Measurements from ENCODE around the gene AGBL4.
"Not testable (repeated sequence)": the region's sequence is repeated elsewhere in the genome, so short reads cannot be mapped to it uniquely, and the experiment has no call there.

Gene AGBL4

DNA sequence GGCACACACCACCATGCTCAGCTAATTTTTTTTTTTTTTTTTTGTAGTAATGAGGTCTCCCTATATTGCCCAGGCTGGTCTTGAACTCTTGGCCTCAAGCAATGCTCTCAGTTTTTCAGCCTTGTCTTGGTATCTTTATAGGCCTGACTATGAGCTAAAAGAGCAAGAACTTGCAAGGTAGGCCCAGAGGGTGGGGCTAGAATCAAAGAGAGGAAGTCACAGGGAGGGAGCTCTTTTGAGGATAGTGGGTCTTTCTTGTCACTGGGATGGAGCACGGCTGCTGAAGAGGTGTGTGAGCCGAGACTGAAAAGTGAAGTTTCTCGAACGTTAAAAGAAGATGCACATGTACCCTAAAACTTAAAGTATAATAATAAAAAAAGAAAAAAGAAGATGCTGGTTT, 987.1 kb downstream of the AGBL4 start:
- DNase-seq (ENCODE audit: low read depth), result no peak

DNA sequence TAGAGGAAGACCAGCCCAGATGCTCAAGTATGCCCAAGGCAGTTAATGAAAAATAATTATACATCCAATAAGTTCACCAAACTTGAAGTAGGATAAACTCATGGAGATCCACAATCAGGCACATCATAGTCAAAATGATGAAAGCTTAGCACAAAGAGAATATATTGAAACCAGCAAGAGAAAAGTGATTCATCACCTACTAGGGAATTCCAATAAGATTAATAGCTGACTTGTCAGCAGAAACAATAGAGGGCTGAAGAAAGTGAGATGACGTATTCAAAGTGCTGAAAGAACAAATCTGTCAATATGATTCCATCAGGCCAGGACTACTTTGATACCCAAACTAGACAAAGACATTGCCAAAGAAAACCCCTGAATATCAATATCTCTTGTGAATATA, 995.4 kb downstream of the AGBL4 start:
- DNase-seq (ENCODE audit: low read depth), result no peak

DNA sequence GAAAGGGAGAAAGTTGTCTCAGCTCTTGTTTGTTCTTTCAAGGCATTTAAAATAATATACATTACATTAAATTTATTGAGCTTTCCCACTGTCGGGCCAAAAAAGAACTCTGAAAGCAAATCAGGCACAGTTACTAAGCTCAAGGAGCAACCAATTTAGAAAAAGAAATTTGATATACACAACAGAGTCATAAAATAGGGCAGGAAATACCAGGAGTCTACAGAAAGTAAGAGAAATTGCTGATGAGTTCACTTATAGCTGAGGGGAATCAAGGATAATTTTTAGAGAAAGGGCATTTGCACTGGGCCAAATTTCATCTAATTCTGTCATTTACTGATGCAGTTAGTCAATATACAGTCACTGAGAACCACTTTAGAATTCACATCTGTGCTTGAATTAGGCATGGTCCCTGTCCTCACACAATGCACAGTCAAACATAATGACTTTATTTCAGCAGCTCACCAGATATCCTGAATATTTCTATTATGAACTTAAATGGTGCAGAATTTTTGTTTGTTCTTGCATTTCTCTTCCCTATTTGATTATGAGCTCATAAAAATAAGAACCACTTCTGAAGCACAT, 997.4 kb downstream of the AGBL4 start:
- DNase-seq (ENCODE audit: low read depth), result no peak

DNA sequence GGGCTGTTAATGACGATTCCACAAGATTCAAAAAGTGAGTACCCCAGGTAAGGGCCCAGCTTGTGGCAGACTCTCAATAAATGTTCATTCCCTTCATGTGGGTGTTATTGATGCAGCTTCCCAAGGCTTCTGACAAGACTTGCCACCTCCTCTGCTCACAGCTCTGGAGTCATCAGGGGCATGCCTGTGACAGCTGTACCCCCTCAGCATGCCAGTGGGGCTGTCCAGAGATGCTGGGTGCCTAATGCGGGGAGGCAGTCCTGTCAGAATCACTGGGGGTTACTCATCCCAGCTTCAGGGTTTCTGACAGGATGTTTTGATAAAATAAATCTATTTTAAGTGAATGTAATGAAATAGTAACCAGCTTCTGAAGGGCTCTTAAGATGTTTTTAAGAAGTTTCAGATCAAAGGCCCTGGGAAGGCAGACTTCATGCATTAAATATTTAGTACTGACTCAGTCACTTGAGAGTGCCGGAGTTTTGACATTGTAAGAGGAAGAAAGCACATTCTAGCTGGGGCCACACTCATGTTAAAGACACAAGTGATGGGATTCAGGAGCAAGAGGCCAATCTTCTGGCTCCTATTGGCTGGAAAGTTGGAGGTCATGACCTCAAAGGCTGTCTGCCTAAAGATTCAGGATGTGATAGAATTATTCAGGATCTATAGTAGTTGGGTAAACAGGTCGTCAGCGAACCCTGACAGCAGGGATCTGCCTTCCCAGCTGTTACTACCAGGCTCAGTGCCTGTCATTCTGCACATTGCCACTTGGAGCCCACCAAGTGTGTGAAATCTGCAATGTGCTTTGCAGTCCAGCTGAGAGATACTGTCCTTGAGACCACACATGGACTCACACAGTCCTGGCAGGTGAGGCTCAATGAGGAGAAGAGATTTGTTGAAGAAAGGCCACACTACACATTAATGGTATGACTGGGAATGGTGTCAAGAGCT, 1007.5 kb downstream of the AGBL4 start:
- no peak for DNase-seq (ENCODE audit: low read depth)

DNA sequence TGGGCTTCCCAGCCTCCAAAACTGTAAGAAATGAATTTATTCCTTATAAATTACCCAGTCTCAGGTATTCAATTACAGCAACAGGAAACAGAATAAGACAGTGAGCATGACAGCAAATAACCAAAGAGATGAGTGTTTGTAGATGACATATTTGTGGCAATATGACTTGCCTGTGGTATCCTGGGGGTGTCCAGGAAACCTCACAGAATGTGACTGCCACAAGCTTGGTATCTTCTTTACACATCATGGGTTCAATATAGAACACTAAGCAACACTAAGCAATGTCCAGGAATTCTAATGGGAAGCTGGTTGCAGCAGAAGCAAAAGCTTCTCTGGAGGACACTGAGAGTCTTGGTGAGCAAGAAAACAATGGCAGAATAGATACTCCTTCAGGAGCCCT, 1010.7 kb downstream of the AGBL4 start:
- no peak for DNase-seq (ENCODE audit: low read depth)

DNA sequence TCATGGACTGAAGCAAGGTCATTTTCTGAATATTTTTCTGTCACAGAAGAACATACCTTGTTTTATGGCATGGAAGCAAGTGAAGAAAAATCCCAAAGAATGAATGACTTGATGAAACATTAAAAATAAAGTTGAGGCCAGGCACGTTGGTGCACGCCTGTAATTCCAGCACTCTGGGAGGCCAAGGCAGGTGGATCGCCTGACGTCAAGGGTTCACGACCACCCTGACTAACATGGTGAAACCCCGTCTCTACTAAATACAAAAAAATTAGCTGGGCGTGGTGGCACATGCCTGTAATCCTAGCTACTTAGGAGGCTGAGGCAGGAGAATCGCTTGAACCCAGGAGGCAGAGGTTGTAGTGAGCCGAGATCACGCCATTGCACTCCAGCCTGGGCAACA, 1020.8 kb downstream of the AGBL4 start:
- not testable (repeated sequence) for DNase-seq (ENCODE audit: low read depth)

DNA sequence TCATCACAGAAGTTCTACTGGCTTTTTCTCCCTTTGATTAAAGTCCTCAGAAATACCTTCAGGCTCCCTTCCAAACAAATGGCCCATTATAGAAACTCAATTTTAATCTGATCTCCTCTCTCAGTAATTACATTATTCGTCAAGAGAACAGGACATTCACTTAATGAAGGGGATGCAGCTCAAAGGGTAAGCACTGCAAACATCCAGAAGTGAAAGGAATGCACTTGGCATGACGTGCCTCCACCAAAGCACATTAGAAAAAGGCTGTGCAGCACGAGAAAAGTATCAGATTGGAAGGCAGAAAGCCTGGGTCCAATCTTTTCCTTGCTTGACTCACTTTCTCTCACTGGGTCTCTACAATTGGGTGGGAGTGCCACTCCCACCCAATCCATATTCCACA, 1024.4 kb downstream of the AGBL4 start:
- DNase-seq (ENCODE audit: low read depth), result no peak

DNA sequence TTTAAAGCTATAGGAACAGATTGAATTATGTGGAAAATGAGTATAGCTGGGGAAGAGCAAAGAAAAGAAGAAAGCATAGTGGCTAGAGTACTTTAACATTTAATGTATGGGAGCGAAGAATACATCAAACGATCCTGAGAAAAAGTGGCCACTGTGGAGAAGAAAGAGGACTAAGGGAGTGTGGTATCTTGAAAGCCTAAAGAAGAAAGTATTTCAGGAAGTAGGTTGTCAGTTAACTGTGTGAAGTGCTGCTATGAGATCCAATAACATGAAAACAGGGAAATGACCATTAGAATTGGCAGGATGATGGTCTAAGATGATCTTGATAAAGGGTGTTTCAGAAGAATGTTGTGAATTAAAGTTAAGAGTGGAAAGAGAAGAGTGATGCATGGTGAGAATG, 1027.4 kb downstream of the AGBL4 start:
- DNase-seq (ENCODE audit: low read depth), result no peak

DNA sequence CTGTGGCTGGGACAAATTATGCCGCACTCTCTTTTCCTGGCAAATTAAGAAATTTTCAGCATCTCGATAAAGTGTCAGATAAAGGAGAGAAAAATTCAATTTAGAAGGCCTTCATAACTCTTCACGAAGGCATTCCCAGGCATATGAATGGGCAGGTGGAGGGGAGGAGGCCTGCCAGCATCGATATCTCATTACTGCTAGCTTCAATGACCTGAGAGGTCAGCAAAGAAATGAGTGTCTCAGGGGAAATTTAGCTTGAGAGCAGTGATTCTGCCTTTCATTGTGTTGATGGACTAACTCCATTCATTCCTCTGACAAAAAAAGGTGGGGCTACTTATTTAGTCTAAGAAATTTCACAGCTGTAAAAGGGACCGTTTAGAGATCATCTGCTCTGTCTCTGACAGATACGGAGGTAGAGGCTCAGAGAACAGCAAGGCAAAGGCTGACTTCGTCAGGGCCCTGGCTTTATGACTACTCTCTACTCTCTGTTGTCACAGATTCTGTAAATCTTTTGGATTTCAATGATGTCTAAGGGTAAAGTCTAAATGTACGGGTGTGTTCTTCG, 1035.0 kb downstream of the AGBL4 start:
- DNase-seq (ENCODE audit: low read depth), result no peak

DNA sequence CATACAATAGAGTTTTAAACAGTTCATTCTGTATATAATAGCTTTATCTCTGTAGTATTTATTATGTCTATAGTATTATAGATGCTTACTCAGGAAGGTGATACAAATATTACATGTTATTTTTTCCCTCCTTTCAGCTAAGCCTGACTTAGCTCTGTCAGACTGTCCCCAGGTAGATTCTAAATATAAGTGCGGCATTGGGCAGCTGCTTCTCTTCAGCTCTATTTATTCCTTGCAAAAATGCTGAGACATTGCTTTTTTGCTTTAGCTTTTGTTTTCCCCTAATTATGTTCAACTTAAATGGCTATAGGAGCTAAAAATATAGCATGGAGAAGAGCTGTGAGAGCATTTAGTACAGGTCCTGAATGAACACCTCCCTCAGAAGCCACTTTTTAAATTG, 1043.8 kb downstream of the AGBL4 start:
- no peak for DNase-seq (ENCODE audit: low read depth)

DNA sequence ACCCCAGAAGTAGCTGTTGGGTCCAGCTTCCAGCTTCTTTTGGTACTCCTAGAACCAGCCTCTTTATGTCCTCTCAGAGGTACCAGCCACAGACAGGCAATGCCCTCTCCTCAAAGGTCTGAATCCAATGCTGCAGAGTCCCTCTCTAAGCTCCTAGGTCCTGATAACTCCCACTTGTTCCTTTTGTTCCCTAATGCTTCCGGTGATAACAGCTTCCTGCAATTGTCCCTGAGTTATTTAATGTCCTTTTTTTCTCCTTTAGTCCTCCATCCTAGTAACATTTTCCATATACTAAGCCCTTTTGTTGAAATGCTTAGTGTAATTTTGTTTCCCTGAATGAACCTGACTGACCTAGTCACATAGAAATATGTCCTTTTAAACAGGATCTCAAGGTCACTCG, 1045.3 kb downstream of the AGBL4 start:
- no peak for DNase-seq (ENCODE audit: low read depth)

DNA sequence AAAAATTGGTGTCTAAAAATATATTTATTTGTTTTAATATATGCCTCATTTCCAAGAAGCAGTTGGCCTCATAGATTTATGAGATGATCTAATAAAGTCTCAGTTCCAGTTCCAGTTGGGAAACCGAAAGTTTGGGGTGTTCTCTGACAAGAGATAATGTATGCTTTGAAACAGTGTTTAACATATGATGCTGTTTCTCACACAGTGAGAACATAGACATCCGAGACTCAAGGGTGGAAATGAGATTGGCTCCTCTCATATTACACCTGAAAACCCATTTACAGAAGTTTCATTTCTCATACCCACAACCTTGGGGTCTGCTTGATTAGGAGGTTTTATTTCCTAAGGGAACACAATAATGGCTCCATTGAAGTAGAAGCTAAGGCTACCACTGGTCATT, 1046.5 kb downstream of the AGBL4 start:
- no peak for DNase-seq (ENCODE audit: low read depth)

DNA sequence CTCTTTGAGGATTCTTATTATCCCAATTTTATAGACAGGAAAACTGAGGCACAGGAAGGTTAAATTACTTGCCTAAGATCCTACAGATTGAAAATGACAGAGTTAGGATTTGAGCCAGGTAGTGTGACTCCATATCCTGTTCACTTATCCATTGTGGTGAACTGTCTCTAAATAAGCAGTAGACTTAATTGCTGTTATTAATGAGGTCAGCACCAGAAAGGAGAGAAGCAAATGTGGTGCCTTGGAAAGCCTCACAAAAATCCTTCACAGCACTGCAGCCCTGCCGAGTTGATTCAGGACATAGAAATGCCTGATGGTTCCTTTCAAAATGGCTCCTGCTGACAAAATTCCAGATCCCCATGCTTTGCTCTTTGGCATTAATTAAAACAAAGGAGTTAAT, 1053.8 kb downstream of the AGBL4 start:
- no peak for DNase-seq (ENCODE audit: low read depth)

DNA sequence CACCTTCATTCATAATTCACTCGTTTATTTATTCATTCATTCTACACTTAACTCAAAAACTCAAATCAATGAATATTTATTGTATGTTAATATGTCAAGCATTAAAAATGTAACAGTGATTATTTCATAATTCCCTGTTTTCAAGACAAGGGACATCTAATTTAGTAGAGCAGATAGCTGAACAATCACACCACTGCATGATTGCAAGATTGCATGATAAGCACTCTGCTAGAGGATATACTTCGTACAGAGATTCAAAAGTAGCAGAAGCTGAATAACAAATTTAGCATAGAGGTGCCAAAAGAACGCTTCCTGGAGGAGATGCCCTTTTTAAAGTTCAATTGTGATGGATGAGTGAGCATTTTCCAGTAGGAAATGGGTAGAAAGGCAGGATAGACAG, 1056.4 kb downstream of the AGBL4 start:
- no peak for DNase-seq (ENCODE audit: low read depth)

DNA sequence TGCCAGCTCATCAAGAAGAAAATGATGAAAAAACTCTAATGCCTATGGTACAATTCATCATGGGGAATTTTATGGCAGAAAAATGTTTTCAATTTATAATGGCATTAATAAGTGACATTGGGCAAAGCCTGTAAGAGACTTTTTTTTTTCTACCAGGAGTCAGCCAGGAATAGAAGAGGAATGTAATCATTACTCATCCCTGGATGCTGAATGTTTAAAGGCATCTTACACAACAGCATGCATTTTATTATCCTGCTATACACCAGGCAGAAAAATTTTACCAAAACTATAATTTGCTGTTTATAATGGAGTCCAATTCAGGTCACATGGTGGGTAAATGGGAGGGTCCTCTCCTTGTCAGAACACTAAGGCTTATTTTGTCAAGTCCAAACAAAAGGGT, 1057.2 kb downstream of the AGBL4 start:
- no peak for DNase-seq (ENCODE audit: low read depth)

DNA sequence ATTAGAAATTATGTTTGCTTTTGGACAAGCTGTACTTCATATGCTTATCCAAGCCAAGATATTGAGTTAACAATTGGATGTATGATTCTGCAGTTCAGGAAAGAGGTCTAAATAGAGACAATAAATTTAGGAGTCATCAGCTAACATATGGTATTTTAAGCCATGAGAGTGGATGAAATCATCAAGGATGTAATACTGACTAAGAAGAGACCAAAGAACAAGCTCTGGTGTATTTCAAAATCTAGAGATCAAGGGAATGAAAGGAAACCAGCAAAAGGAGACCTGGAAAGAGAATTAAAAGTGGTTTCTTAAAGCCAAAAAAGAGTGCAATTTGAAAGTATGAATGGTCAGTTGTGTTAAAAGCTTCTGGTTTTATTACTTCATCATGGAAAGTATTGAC, 1063.4 kb downstream of the AGBL4 start:
- no peak for DNase-seq (ENCODE audit: low read depth)

DNA sequence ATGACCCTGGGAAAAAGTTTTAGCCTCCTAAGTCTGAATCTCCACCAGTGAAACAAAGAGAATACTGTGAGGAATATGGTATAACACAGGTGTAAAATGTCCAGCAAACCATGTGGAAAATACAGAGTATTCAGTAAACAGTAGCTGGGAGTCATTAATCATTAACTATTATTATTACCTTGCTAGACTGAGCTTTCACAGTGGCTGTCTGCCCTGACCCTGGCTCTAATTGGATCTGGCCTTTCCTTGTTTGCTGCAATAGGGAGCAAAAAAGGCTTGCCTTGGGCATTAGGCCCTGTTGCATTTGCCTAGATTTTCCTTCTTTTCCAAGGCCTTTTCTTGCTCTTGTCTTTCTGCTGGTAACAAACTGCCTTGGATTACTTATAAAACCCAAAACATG, 1068.0 kb downstream of the AGBL4 start:
- no peak for DNase-seq (ENCODE audit: low read depth)

DNA sequence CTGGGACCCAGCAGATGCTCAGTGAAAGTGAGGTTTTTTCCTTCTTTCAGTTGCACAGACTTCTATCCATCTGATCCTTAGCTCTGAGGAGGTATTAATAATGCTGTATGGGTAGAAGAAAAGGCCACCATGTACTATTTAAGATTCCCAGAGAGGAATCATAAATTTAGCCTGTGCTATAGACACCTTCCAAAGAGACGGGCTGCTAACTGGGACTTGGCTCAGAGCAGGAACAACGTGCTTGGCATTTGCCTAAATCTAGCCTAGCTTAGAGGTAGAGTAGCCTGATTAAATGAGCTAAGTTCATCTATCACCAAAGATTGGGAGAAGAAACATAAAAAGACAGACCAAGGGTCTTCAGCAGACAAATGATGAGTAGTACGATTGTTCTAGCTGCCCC, 1070.1 kb downstream of the AGBL4 start:
- DNase-seq (ENCODE audit: low read depth), result no peak

DNA sequence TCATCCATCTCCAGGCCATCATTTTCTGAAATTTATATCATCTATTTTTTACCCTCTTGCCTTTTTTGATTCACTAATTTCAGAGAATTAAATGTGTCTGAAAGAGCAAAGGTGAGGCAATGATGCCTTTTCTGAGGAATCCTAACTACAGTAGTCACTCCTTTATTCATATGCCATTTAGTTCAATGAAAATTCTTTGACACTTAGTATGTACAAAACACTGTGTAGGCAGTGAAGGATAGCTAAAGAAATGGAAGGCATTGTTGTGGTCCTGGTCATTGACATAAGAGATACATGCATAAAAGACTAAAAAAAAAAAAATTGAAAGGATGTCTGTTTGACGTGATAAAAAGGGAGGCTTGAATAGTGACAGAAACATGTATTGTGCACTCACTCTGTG, 1075.2 kb downstream of the AGBL4 start:
- no peak for DNase-seq (ENCODE audit: low read depth)

DNA sequence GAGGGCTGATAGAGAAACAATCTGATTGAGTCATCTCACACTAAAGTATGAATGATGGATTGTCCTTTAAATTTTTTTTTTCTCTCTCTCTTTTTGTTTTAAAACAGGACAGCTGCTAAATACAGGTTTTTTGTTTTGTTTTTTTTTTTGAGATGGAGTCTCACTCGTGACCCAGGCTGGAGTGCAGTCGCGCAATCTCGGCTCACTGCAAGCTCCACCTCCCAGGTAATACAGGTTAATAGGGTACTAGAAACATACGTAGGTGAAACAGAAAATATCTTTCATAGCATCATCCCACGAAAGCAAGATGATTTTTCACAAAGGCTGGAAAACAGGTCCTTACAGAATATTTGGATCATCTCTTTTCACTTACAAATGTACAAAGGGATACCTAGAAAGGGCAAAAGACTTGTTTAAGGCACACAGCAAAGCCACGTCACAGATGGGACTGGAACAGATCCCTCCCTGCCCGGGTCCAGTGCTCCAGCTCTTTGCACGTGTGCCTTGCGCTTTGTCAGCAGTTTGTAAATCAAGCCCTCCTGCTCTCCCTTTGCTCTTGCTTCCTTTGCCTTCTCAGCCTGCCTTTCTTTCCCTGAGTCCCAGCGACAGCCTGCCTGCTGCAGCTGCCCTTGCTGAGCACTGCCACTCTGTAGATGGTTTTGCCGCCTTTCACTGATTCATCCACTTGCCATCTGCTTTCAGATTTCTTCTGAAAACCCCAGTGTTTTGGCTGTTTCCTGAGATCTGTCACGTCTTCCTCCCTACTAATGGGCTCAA, 1075.8 kb downstream of the AGBL4 start:
- no peak for DNase-seq (ENCODE audit: low read depth)

DNA sequence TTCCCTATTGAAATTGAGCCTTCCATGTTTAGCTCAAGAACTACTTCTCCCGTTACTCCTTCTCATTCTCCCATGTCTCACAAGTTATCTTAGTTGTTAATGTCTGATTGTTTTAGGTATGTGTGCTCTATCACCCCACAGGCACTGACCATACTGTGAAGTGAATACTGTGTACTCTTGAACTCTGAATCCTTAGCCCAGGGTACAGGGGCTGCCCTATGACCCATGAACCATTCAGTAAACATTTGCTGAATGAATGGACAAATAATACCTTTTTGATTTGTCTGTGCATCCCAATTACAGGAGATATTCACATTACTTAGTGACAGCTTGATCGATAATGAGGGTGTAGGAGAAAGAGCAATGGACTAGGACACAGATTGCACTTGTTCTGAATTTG, 1077.7 kb downstream of the AGBL4 start:
- no peak for DNase-seq (ENCODE audit: low read depth)

DNA sequence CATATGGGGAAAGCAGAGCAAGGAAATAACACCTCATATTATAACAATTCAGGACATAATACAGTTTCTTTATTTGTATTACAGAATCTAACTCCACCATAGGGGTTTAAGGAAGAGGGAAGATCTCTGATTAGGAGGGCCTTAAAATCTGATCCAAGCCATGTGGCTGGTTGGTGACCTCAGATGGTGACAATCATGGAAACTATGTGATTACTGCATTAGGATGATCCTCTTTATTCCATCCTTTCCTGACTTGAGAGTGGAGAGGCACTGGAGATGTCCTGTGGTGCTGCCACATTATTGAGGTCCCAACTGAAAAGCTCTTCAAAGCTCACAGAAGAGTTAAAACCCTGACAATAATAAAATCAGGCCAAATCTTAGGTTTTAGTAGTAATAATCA, 1078.9 kb downstream of the AGBL4 start:
- DNase-seq (ENCODE audit: low read depth), result no peak

DNA sequence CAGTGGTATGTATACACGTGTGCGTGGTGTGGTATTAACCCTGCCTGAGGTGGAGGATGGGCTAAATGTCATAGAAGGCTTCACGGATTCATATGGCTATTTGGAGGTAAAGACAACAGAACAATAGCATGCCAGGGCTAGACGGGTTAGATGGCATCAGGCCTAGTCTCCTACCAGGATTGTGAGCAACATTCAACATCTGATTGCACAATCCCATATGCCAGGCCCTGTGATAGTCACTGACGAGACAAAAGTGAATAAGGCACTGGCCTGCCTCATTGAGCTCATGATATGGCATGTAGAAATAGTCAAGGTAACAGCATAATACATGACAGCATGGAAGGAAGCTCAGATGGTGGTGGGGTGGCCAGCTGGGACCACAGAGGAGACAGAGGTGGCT, 1079.9 kb downstream of the AGBL4 start:
- no peak for DNase-seq (ENCODE audit: low read depth)

Measured in non-pigmented ciliary epithelial cell (primary cell).